SU-DHL-6 (cell line): ENCODE measurements around the gene EPN1.

Experiments used
- H2AFZ ChIP-seq: fragments of 200-600 bp; sonication (generic); 2 replicates; pipeline ENCODE4 v1.6.1; 2014; ENCODE audit warnings: low read depth, mild to moderate bottlenecking, moderate library complexity, mixed read lengths, antibody characterized with exemption, low read length; ENCODE audit not compliant: severe bottlenecking
- H3F3A ChIP-seq: fragments of 200-600 bp; shearing (Covaris generic); 2 replicates; pipeline ENCODE4 v1.6.0; 2016; ENCODE audit warnings: antibody characterized with exemption, mild to moderate bottlenecking; ENCODE audit not compliant: insufficient read depth
- H3K27ac ChIP-seq: fragments of 200-600 bp; sonication (generic); 2 replicates; pipeline ENCODE4 v1.5.1; 2016; ENCODE audit warnings: low read depth, mild to moderate bottlenecking, low read length, moderate library complexity, mixed read lengths
- H3K27me3 ChIP-seq: fragments of 200-600 bp; sonication (generic), shearing (Covaris generic); 2 replicates; pipeline ENCODE4 v1.6.0; 2014; ENCODE audit warnings: mild to moderate bottlenecking, low read length
- H3K36me3 ChIP-seq: fragments of 200-600 bp; sonication (generic); 2 replicates; pipeline ENCODE4 v1.6.1; 2014; ENCODE audit warnings: mild to moderate bottlenecking, low read length, mixed read lengths
- H3K4me2 ChIP-seq: fragments of 300-600, 200-600 bp; shearing (Covaris generic), sonication (generic); 2 replicates; pipeline ENCODE4 v1.6.0; 2014; ENCODE audit warnings: low read length, low read depth, mild to moderate bottlenecking; ENCODE audit not compliant: poor library complexity, severe bottlenecking
- H3K4me3 ChIP-seq: fragments of 200-600 bp; sonication (generic); 2 replicates; pipeline ENCODE4 v1.5.1; 2014; ENCODE audit warnings: antibody characterized with exemption, low read length, mild to moderate bottlenecking, mixed read lengths; ENCODE audit not compliant: insufficient read depth, poor library complexity, severe bottlenecking
- H3K79me2 ChIP-seq: fragments of 200-600 bp; sonication (generic); 2 replicates; pipeline ENCODE4 v1.6.1; 2014; ENCODE audit warnings: mild to moderate bottlenecking, low read length, moderate library complexity; ENCODE audit not compliant: insufficient read depth
- H3K9ac ChIP-seq: fragments of 200-600 bp; sonication (generic); 2 replicates; pipeline ENCODE4 v1.7.0; 2014; ENCODE audit warnings: mild to moderate bottlenecking, low read length
- H3K9me2 ChIP-seq: fragments of 200-600 bp; sonication (generic); replicated peaks from 2 replicates; pipeline ENCODE4 v1.6.1; 2014; ENCODE audit warnings: low read length; ENCODE audit not compliant: insufficient read depth
- H3K9me3 ChIP-seq: fragments of 200-600 bp; sonication (generic); 2 replicates; pipeline ENCODE4 v1.6.1; 2014; ENCODE audit warnings: low read length, mixed read lengths; ENCODE audit not compliant: insufficient read depth
- H4K20me1 ChIP-seq: fragments of 200-600 bp; sonication (generic); 2 replicates; pipeline ENCODE4 v1.6.1; 2014; ENCODE audit warnings: low read depth, mild to moderate bottlenecking, antibody characterized with exemption, low read length, moderate library complexity, mixed read lengths
- CTCF ChIP-seq: fragments of 200-600 bp; sonication (generic); IDR thresholded peaks from one replicate; pipeline ENCODE4 v1.5.1; 2017; ENCODE audit warnings: antibody characterized with exemption, mild to moderate bottlenecking, low read length, moderate library complexity; ENCODE audit not compliant: insufficient read depth, poor library complexity, severe bottlenecking
- EZH2phosphoT487 ChIP-seq: fragments of 200-600 bp; sonication (generic), shearing (Covaris generic); conservative IDR thresholded peaks from 2 replicates; pipeline ENCODE4 v1.6.1; 2018; ENCODE audit warnings: mild to moderate bottlenecking, antibody characterized with exemption, low read length, moderate library complexity, mixed read lengths

The EPN1 gene

GRCh38 chr19:55654323-55654867 is 20.6 kb upstream of the EPN1 start:
- Histone ChIP-seq H3K4me2 (peak overlapping the region; percentile 74), H4K20me1 (peaks cover 17% of the 10 kb centered on the region; the same call in 1 of the 2 replicates), H3K9ac (peak overlapping the region; percentile 93), H3F3A (peaks cover 3% of the 10 kb centered on the region; the same call in 1 of the 2 replicates), H2AFZ (peak overlapping the region; percentile 67), H3K79me2 (peaks cover 41% of the 10 kb centered on the region), H3K36me3 (peaks cover 9% of the 10 kb centered on the region; the same call in 1 of the 2 replicates), H3K9me3 (no peaks in the 10 kb centered on the region), H3K27ac (peak overlapping the region; percentile 96), H3K4me3 (peak overlapping the region; percentile 68), H3K9me2 (no peaks in the 10 kb centered on the region), H3K27me3 (no peaks in the 10 kb centered on the region)
- TF ChIP-seq EZH2phosphoT487 (no peak), CTCF (no peak)

GRCh38 chr19:55654868-55655647 is 20.0 kb upstream of the EPN1 start, which contains the start of gene U2AF2:
TSS of gene U2AF2 (plus strand) at chr19:55655035. CDS start at chr19:55655105, 70 bp downstream.
- Histone ChIP-seq H3K9ac (peak within 1 kb of the TSS; percentile 93), H3K9me2 (no peaks in the 10 kb centered on the region), H3K4me2 (peak within 1 kb of the TSS; percentile 94), H3K4me3 (peak within 1 kb of the TSS; percentile 89), H3K36me3 (peaks cover 9% of the 10 kb centered on the region; the same call in 1 of the 2 replicates), H3K79me2 (peaks cover 48% of the 10 kb centered on the region), H3K9me3 (no peaks in the 10 kb centered on the region), H3K27ac (peak within 1 kb of the TSS; percentile 96), H3K27me3 (no peaks in the 10 kb centered on the region), H4K20me1 (peaks cover 17% of the 10 kb centered on the region; the same call in 1 of the 2 replicates), H2AFZ (peak within 1 kb of the TSS; percentile 67), H3F3A (peaks cover 3% of the 10 kb centered on the region; the same call in 1 of the 2 replicates)
- TF ChIP-seq CTCF (no peak), EZH2phosphoT487 (no peak)

DNA sequence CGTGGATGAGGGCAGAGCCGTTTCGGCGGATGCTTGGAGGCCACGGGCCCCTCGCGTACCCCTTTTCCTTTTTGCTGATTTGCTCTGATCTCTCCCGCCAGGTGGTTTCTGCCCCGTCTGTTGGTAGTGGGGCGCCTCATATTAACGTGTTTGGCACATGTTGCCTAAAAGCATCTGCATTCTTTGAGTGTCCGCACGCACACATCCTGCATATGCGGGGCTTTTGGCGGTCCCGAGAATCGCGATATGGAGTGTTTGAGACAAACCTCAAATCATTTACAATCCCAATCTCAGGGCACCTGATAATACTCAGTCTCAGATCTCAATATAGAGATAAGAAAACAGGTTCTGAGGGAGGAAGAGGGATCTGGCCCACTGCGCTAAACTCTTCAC is 19.4 kb upstream of the EPN1 start:
- Histone ChIP-seq H3K9ac (peak overlapping the region; percentile 93), H2AFZ (no peak overlapping the region), H3F3A (peaks cover 3% of the 10 kb centered on the region; the same call in 1 of the 2 replicates), H3K9me2 (no peaks in the 10 kb centered on the region), H3K27ac (peak overlapping the region; percentile 96), H3K36me3 (peaks cover 9% of the 10 kb centered on the region; the same call in 1 of the 2 replicates), H4K20me1 (peaks cover 17% of the 10 kb centered on the region; the same call in 1 of the 2 replicates), H3K9me3 (no peaks in the 10 kb centered on the region), H3K4me2 (peak overlapping the region; percentile 94), H3K27me3 (no peaks in the 10 kb centered on the region), H3K79me2 (peaks cover 54% of the 10 kb centered on the region), H3K4me3 (peak overlapping the region; percentile 89)
- TF ChIP-seq CTCF (no peak), EZH2phosphoT487 (no peak)
